KG1 (cell line): Measurements from ENCODE around the gene B4GALT7.

Experiments used
- DNase-seq: peaks from one replicate; lab custom pipeline; 2025; lab: John Stamatoyannopoulos, UW

The B4GALT7 gene

GRCh38 chr5:177593511-177593910, 6.4 kb upstream of the B4GALT7 start:
- DNase-seq = no peak

- DNase-seq = no peak
Measured at GRCh38 chr5:177594071-177594470, 5.9 kb upstream of the B4GALT7 start.

GRCh38 chr5:177595026-177595585, 4.8 kb upstream of the B4GALT7 start:
- no peak for DNase-seq

GRCh38 chr5:177595991-177596774, 3.7 kb upstream of the B4GALT7 start:
- DNase-seq = no peak

- DNase-seq = no peak
Measured at GRCh38 chr5:177596775-177597238, 3.1 kb upstream of the B4GALT7 start.

GRCh38 chr5:177598477-177598876, 1.5 kb upstream of the B4GALT7 start:
- no peak for DNase-seq

- no peak for DNase-seq
Measured at GRCh38 chr5:177600508-177601018, 631 bp downstream of the B4GALT7 start.

- DNase-seq = no peak
Measured at GRCh38 chr5:177601126-177601525, 1.2 kb downstream of the B4GALT7 start.

GRCh38 chr5:177601577-177602457, 1.9 kb downstream of the B4GALT7 start:
- no peak for DNase-seq

- DNase-seq = no peak
Measured at GRCh38 chr5:177602458-177602830, 2.5 kb downstream of the B4GALT7 start.

- DNase-seq = no peak
Measured at GRCh38 chr5:177603631-177604030, 3.7 kb downstream of the B4GALT7 start.

GRCh38 chr5:177604116-177604521, 4.2 kb downstream of the B4GALT7 start:
- no peak for DNase-seq

- DNase-seq = no peak
Measured at GRCh38 chr5:177604656-177605055, 4.7 kb downstream of the B4GALT7 start.

GRCh38 chr5:177605078-177605477, 5.1 kb downstream of the B4GALT7 start:
- DNase-seq = no peak

GRCh38 chr5:177605667-177606066, 5.7 kb downstream of the B4GALT7 start:
- DNase-seq = no peak

GRCh38 chr5:177606071-177607051, 6.4 kb downstream of the B4GALT7 start:
- no peak for DNase-seq

- no peak for DNase-seq
Measured at GRCh38 chr5:177607115-177607451, 7.2 kb downstream of the B4GALT7 start.

- no peak for DNase-seq
Measured at GRCh38 chr5:177607452-177608192, 7.7 kb downstream of the B4GALT7 start.

GRCh38 chr5:177608243-177609075, 8.5 kb downstream of the B4GALT7 start:
- no peak for DNase-seq
